Measurements from ENCODE around the gene CFAP299.

GRCh38 chr4:80637190-80637589 lies 301.7 kb downstream of the CFAP299 start:
- TF ChIP-seq POLR2A (IDR thresholded peaks at IDR 0.05; ENCODE audit: low read length), result no peak
- no peak for TF ChIP-seq GATA1 (IDR thresholded peaks at IDR 0.05; ENCODE audit: low read depth, low read length)
